Sigmoid colon (tissue), 7 donors: Measurements from ENCODE around the gene CERKL. TPM values are rescaled to one million over a fixed set of nuclear protein-coding genes. Genes with fewer than 3 reads are reported as not detected.

Source experiments
- DNase-seq: peaks from one replicate; pipeline ENCODE4 v3.0.0-alpha.2; 2019
- H3K27ac ChIP-seq, 4 donors: fragments of 200-600 bp; sonication (generic); one replicate each; pipeline ENCODE4 v1.5.1; 2016 to 2019; ENCODE audit warnings: mild to moderate bottlenecking in 1 of 4
- H3K27me3 ChIP-seq, 3 donors: fragments of 200-600 bp; sonication (generic); one replicate each; pipeline ENCODE4 v1.5.1; 2019; ENCODE audit warnings: mild to moderate bottlenecking in 1 of 3
- H3K36me3 ChIP-seq, 4 donors: fragments of 200-600 bp; sonication (generic); one replicate each; pipeline ENCODE4 v1.5.1; 2016 to 2019
- H3K4me1 ChIP-seq, 4 donors: fragments of 200-600 bp; sonication (generic); one replicate each; pipeline ENCODE4 v1.5.1; 2017 to 2019
- H3K4me3 ChIP-seq, 4 donors: fragments of 200-600 bp; sonication (generic); one replicate each; pipeline ENCODE4 v1.5.1; 2017 to 2019; ENCODE audit warnings: mild to moderate bottlenecking in 2 of 4, moderate library complexity in 1 of 4
- H3K9me3 ChIP-seq, 4 donors: fragments of 200-600 bp in 3 of 4; sonication (generic) in 3 of 4; one replicate each; pipeline versions ENCODE4 v1.5.1 to v1.6.1; 2013 to 2019
- CTCF ChIP-seq, 4 experiments: fragments of 450-650 bp in 3 of 4; fragments of 200-600 bp in 1 of 4; IDR thresholded peaks; one replicate each; pipeline ENCODE4 v1.5.1; 2016 to 2019; ENCODE audit warnings: antibody characterized with exemption in 4 of 4, mild to moderate bottlenecking in 3 of 4, moderate library complexity in 2 of 4
- EP300 ChIP-seq, 4 donors: sonication (generic); formaldehyde crosslinking; IDR thresholded peaks; one replicate each; pipeline ENCODE4 v1.6.1; 2017; ENCODE audit warnings: antibody characterized with exemption in 4 of 4
- POLR2A ChIP-seq, 2 donors: fragments of 450-650 bp; IDR thresholded peaks; one replicate each; pipeline ENCODE4 v1.6.1; 2016; ENCODE audit warnings: antibody characterized with exemption in 2 of 2, mild to moderate bottlenecking in 2 of 2, moderate library complexity in 2 of 2
- POLR2AphosphoS5 ChIP-seq, 4 donors: sonication (generic); formaldehyde crosslinking; IDR thresholded peaks; one replicate each; pipeline ENCODE4 v1.6.1; 2017; ENCODE audit warnings: antibody characterized with exemption in 4 of 4
- WGBS, 2 donors: extraction: QIAGEN DNeasy Blood & Tissue Kit; methylation state at CpG; one replicate each; pipeline ENCODE4 v1.1.7; 2013; 5-methylcytosine and 5-hydroxymethylcytosine counted together
- intact Hi-C: fragments of 100-400 bp; cut with DNase I; formaldehyde crosslinking; loops from one replicate; pipeline ENCODE4 v1.15.1; 2023
- polyA plus RNA-seq, 3 donors: library from polyadenylated mRNA; stranded (reverse); fragments of 200-250 nt; gene quantifications; one replicate each; pipeline ENCODE4 v1.2.3, GENCODE V29; 2013
- total RNA-seq, 4 donors: library from RNA; depleted of rRNA; stranded (reverse); fragments of >200 nt; gene quantifications; one replicate each; pipeline ENCODE4 v1.1.0, GENCODE V29; 2016
- donor health status: healthy with polysubstance abuse.
- donor health status: Bipolar disorder and iron deficiency.
- donor health status: healthy.

The CERKL gene
- total and polyA plus RNA-seq, 7 donors: 0.09 TPM; not detected in 6

GRCh38 chr2:181570059-181570458, 86.8 kb downstream of the CERKL start:
- Histone ChIP-seq H3K27me3 (no peaks in the 10 kb centered on the region), H3K4me1 (no peaks in the 10 kb centered on the region), H3K9me3 (no peaks in the 10 kb centered on the region), H3K27ac (no peak overlapping the region), H3K36me3 (no peaks in the 10 kb centered on the region), H3K4me3 (no peak overlapping the region)
- DNase-seq: no peak
- 72 to 83% methylated on average over 2 of the region's 2 CpGs for WGBS, 2 donors
- TF ChIP-seq CTCF (IDR thresholded peaks at IDR 0.05): no peak
- TF ChIP-seq POLR2AphosphoS5 (IDR thresholded peaks at IDR 0.05): no peak
- no peak for TF ChIP-seq POLR2A (IDR thresholded peaks at IDR 0.05)
- no peak for TF ChIP-seq EP300 (IDR thresholded peaks at IDR 0.05)
- intact Hi-C loops: no loop called here

- H3K36me3 ChIP-seq: no peaks in the 10 kb centered on the region
- no peak for DNase-seq
- H3K9me3 ChIP-seq: no peaks in the 10 kb centered on the region
- H3K27me3 ChIP-seq: no peaks in the 10 kb centered on the region
- WGBS, 2 donors: 73 to 83% methylated on average over 6 of the region's 6 CpGs
- TF ChIP-seq POLR2A (IDR thresholded peaks at IDR 0.05): no peak
- H3K4me3 ChIP-seq: no peak overlapping the region
- no peak overlapping the region for H3K27ac ChIP-seq
- H3K4me1 ChIP-seq: no peaks in the 10 kb centered on the region
- intact Hi-C loops: no loop called here
Measured at GRCh38 chr2:181566334-181567032, 90.4 kb downstream of the CERKL start.

GRCh38 chr2:181563101-181563692, 93.7 kb downstream of the CERKL start:
- WGBS, 2 donors: 77 to 83% methylated on average over 1 of the region's 1 CpG
- no peaks in the 10 kb centered on the region for H3K9me3 ChIP-seq
- no peaks in the 10 kb centered on the region for H3K36me3 ChIP-seq
- intact Hi-C loops: no loop called here
- no peak for TF ChIP-seq EP300 (IDR thresholded peaks at IDR 0.05)
- no peak for TF ChIP-seq POLR2AphosphoS5 (IDR thresholded peaks at IDR 0.05)
- TF ChIP-seq POLR2A (IDR thresholded peaks at IDR 0.05): no peak
- no peak for TF ChIP-seq CTCF (IDR thresholded peaks at IDR 0.05)
- no peak for DNase-seq
- H3K4me1 ChIP-seq: no peaks in the 10 kb centered on the region
- no peaks in the 10 kb centered on the region for H3K27me3 ChIP-seq
- no peak overlapping the region for H3K27ac ChIP-seq
- H3K4me3 ChIP-seq: no peak overlapping the region

- no peak for DNase-seq
- H3K4me1 ChIP-seq: no peaks in the 10 kb centered on the region
- 84 to 92% methylated on average over 2 of the region's 2 CpGs for WGBS, 2 donors
- TF ChIP-seq POLR2AphosphoS5 (IDR thresholded peaks at IDR 0.05): no peak
- TF ChIP-seq CTCF (IDR thresholded peaks at IDR 0.05): no peak
- no peak for TF ChIP-seq EP300 (IDR thresholded peaks at IDR 0.05)
- TF ChIP-seq POLR2A (IDR thresholded peaks at IDR 0.05): no peak
- no peak overlapping the region for H3K4me3 ChIP-seq
- no peak overlapping the region for H3K27ac ChIP-seq
- no peaks in the 10 kb centered on the region for H3K9me3 ChIP-seq
- H3K27me3 ChIP-seq: no peaks in the 10 kb centered on the region
- no peaks in the 10 kb centered on the region for H3K36me3 ChIP-seq
- intact Hi-C loops: no loop called here
Measured at GRCh38 chr2:181558371-181558770, 98.5 kb downstream of the CERKL start.

GRCh38 chr2:181554061-181554830, 102.7 kb downstream of the CERKL start:
- intact Hi-C loops: no loop called here
- no peak for DNase-seq
- WGBS, 2 donors: 79 to 87% methylated on average over 2 of the region's 2 CpGs
- H3K4me3 ChIP-seq: no peak overlapping the region
- no peaks in the 10 kb centered on the region for H3K27me3 ChIP-seq
- no peaks in the 10 kb centered on the region for H3K4me1 ChIP-seq
- no peak overlapping the region for H3K27ac ChIP-seq
- no peaks in the 10 kb centered on the region for H3K9me3 ChIP-seq
- no peak for TF ChIP-seq POLR2AphosphoS5 (IDR thresholded peaks at IDR 0.05)
- TF ChIP-seq CTCF (IDR thresholded peaks at IDR 0.05): no peak
- no peak for TF ChIP-seq POLR2A (IDR thresholded peaks at IDR 0.05)
- TF ChIP-seq EP300 (IDR thresholded peaks at IDR 0.05): no peak
- H3K36me3 ChIP-seq: no peaks in the 10 kb centered on the region
